OCI-LY3 (cell line): ENCODE measurements around the gene PTPRQ.

Source experiments
- H2AFZ ChIP-seq: fragments of 200-600, 300-600 bp; shearing (Covaris generic); 2 replicates; pipeline ENCODE4 v1.6.0; 2014; ENCODE audit warnings: antibody characterized with exemption, low read depth, low read length
- H3K27ac ChIP-seq: fragments of 200-600, 300-600 bp; sonication (generic); 2 replicates; pipeline ENCODE4 v1.5.1; 2014; ENCODE audit warnings: mild to moderate bottlenecking, low read length, moderate library complexity, mixed read lengths
- H3K27me3 ChIP-seq: fragments of 200-600, 300-600 bp; sonication (generic); 2 replicates; pipeline ENCODE4 v1.6.1; 2014; ENCODE audit warnings: low read depth, low read length, mixed read lengths
- H3K36me3 ChIP-seq: fragments of 200-600, 300-600 bp; sonication (generic); replicated peaks from 2 replicates; pipeline ENCODE3; 2014; ENCODE audit warnings: low read depth, low read length, mixed read lengths
- H3K4me1 ChIP-seq: fragments of 300-600, 200-600 bp; sonication (generic); 2 replicates; pipeline ENCODE4 v1.6.1; 2014; ENCODE audit warnings: low read length, mixed read lengths
- H3K4me2 ChIP-seq: fragments of 200-600, 300-600 bp; sonication (generic); 2 replicates; pipeline ENCODE4 v1.6.1; 2014; ENCODE audit warnings: low read length, mixed read lengths
- H3K4me3 ChIP-seq: fragments of 300-600, 200-600 bp; sonication (generic); 2 replicates; pipeline ENCODE4 v1.5.1; 2014; ENCODE audit warnings: antibody characterized with exemption, mild to moderate bottlenecking, low read length, moderate library complexity
- H3K79me2 ChIP-seq: fragments of 300-600, 200-600 bp; shearing (Covaris generic); 2 replicates; pipeline ENCODE4 v1.6.1; 2014; ENCODE audit warnings: mild to moderate bottlenecking, low read length, mixed read lengths
- H3K9ac ChIP-seq: fragments of 300-600, 200-600 bp; shearing (Covaris generic); 2 replicates; pipeline ENCODE4 v1.6.0; 2014; ENCODE audit warnings: mild to moderate bottlenecking, low read length, moderate library complexity
- H3K9me3 ChIP-seq: fragments of 200-600, 300-600 bp; shearing (Covaris generic); 2 replicates; pipeline ENCODE4 v1.6.1; 2014; ENCODE audit warnings: low read length, mixed read lengths; ENCODE audit not compliant: insufficient read depth
- H4K20me1 ChIP-seq: fragments of 200-600, 300-600 bp; sonication (generic); 2 replicates; pipeline ENCODE4 v1.6.1; 2016; ENCODE audit warnings: low read length, mixed read lengths; ENCODE audit not compliant: insufficient read depth
- EZH2phosphoT487 ChIP-seq: fragments of 200-600 bp; shearing (Covaris generic); IDR thresholded peaks from 2 replicates; pipeline ENCODE4 v1.6.1; 2018; ENCODE audit warnings: antibody characterized with exemption, mixed run types, low read depth
- TF ChIP-seq, protein P1 (sequence below): fragments of 200-600, 300-600 bp; sonication (generic); IDR thresholded peaks from 2 replicates; pipeline ENCODE4 v1.5.1; 2014; ENCODE audit warnings: antibody characterized with exemption, low read length, low read depth

The PTPRQ gene

DNA sequence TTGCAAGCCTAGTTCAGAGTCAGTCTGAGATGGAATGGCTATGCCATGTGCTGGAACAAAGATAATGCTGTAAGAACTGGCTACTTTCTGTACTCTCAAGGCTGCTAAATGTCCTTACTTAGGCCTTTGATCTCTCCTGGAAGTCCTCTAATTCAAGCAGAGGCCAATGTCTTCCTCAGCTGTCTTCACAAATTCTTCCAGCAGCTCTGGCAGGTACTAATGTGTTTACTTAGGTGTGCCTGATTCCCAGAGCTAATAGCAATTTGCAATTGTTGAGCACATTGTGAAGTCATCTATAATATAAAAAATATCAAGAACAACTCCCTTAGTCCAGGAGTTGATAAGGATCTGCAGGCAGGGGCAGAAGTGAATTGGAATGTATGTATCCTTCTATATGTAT lies 268.8 kb downstream of the PTPRQ start:
- Histone ChIP-seq H3K27ac (no peak overlapping the region), H3K79me2 (no peaks in the 10 kb centered on the region), H3K4me2 (no peak overlapping the region), H3K4me1 (no peaks in the 10 kb centered on the region), H3K27me3 (no peaks in the 10 kb centered on the region), H2AFZ (no peak overlapping the region), H3K9ac (no peak overlapping the region), H4K20me1 (no peaks in the 10 kb centered on the region), H3K9me3 (no peaks in the 10 kb centered on the region), H3K36me3 (no peaks in the 10 kb centered on the region), H3K4me3 (no peak overlapping the region)
- no peak for TF ChIP-seq EZH2phosphoT487
- TF ChIP-seq, protein P1, sequence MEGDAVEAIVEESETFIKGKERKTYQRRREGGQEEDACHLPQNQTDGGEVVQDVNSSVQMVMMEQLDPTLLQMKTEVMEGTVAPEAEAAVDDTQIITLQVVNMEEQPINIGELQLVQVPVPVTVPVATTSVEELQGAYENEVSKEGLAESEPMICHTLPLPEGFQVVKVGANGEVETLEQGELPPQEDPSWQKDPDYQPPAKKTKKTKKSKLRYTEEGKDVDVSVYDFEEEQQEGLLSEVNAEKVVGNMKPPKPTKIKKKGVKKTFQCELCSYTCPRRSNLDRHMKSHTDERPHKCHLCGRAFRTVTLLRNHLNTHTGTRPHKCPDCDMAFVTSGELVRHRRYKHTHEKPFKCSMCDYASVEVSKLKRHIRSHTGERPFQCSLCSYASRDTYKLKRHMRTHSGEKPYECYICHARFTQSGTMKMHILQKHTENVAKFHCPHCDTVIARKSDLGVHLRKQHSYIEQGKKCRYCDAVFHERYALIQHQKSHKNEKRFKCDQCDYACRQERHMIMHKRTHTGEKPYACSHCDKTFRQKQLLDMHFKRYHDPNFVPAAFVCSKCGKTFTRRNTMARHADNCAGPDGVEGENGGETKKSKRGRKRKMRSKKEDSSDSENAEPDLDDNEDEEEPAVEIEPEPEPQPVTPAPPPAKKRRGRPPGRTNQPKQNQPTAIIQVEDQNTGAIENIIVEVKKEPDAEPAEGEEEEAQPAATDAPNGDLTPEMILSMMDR: no peak

DNA sequence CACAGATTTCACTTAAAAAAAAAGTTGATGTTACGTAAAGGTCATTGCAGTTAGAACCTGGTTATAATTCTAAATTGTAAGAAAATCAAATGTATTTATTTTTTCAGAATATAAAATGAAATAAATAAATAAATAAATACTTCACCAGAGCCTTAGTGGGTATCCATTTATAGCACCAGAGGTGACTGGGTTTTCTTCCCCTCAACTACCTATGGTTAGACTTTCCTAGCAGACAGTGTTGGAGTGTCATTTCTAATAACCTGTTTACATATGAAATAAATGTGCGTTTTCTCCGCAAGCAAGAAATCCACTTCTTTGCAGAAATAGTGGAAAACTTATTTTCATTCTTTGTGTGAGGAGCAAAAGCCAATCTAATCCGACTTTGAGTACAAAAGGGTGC lies 269.4 kb downstream of the PTPRQ start:
- TF ChIP-seq EZH2phosphoT487: no peak
- TF ChIP-seq, protein P1: no peak
- Histone ChIP-seq H3K4me2 (no peak overlapping the region), H3K4me3 (no peak overlapping the region), H4K20me1 (no peaks in the 10 kb centered on the region), H3K79me2 (no peaks in the 10 kb centered on the region), H2AFZ (no peak overlapping the region), H3K9me3 (no peaks in the 10 kb centered on the region), H3K36me3 (no peaks in the 10 kb centered on the region), H3K27ac (no peak overlapping the region), H3K4me1 (no peaks in the 10 kb centered on the region), H3K9ac (no peak overlapping the region), H3K27me3 (no peaks in the 10 kb centered on the region)

DNA sequence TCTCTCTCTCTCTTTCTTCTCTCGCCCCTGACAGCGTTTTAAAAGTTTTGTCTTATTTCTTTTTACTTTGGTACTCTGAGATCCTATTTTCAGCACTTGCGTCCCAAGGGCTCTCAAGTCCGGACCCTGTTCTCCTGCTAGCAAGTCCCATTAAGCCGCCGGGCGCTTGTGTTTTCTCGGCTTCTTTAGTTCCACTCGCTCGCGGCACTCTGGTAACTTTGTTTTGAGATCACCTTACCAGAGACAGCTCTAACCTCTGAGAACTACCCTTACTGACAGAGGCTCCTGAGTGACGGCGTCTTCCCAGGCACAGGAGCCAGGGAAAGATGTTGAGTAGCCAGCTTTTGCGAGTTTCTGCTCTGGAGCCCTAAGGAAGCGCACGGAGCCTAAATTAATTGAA lies 270.0 kb downstream of the PTPRQ start:
- Histone ChIP-seq H4K20me1 (no peaks in the 10 kb centered on the region), H3K79me2 (no peaks in the 10 kb centered on the region), H3K9ac (no peak overlapping the region), H3K27ac (no peak overlapping the region), H3K4me2 (no peak overlapping the region), H3K36me3 (no peaks in the 10 kb centered on the region), H3K4me1 (no peaks in the 10 kb centered on the region), H2AFZ (no peak overlapping the region), H3K27me3 (no peaks in the 10 kb centered on the region), H3K4me3 (no peak overlapping the region), H3K9me3 (no peaks in the 10 kb centered on the region)
- no peak for TF ChIP-seq EZH2phosphoT487
- TF ChIP-seq, protein P1: no peak

DNA sequence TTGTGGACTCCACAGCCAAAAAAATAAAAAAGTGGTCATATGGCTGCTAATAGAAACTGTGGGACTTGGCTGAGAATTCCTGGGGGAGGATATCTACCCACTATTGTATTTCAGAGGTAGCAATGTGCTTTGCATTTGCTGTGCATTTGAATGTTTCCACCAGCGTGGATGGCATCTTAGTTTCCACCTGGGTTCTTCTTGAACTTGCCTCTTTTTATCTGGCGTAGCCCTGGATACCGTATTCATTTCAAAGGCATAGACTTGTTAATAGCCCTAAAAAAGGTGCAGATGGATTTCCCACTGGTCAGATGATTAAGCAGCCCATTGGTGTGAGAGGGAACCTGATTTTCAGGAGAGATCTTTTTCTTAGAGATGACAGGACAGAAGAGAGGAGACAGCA lies 270.8 kb downstream of the PTPRQ start:
- Histone ChIP-seq H3K27ac (no peak overlapping the region), H3K27me3 (no peaks in the 10 kb centered on the region), H3K9me3 (no peaks in the 10 kb centered on the region), H4K20me1 (no peaks in the 10 kb centered on the region), H3K4me3 (no peak overlapping the region), H3K9ac (no peak overlapping the region), H2AFZ (no peak overlapping the region), H3K36me3 (no peaks in the 10 kb centered on the region), H3K4me1 (no peaks in the 10 kb centered on the region), H3K4me2 (no peak overlapping the region), H3K79me2 (no peaks in the 10 kb centered on the region)
- no peak for TF ChIP-seq EZH2phosphoT487
- TF ChIP-seq, protein P1: no peak
